ENCODE measurements around the gene EDIL3.
"Not testable (repeated sequence)": the region's sequence is repeated elsewhere in the genome, so short reads cannot be mapped to it uniquely, and the experiment has no call there.

EDIL3 gene

GRCh38 chr5:84063041-84063440 is 321.6 kb downstream of the EDIL3 start:
- no peak for DNase-seq (ENCODE audit: low read depth)

GRCh38 chr5:84059672-84060071 is 325.0 kb downstream of the EDIL3 start:
- DNase-seq (ENCODE audit: low read depth): no peak

- DNase-seq (ENCODE audit: low read depth): no peak
Measured at GRCh38 chr5:84058561-84058960, 326.1 kb downstream of the EDIL3 start.

GRCh38 chr5:84057211-84057610 is 327.5 kb downstream of the EDIL3 start:
- no peak for DNase-seq (ENCODE audit: low read depth)

- no peak for DNase-seq (ENCODE audit: low read depth)
Measured at GRCh38 chr5:84045964-84046363, 338.7 kb downstream of the EDIL3 start.

- no peak for DNase-seq (ENCODE audit: low read depth)
Measured at GRCh38 chr5:84036842-84037241, 347.8 kb downstream of the EDIL3 start.

- DNase-seq (ENCODE audit: low read depth): no peak
Measured at GRCh38 chr5:84032324-84032723, 352.4 kb downstream of the EDIL3 start.

- no peak for DNase-seq (ENCODE audit: low read depth)
Measured at GRCh38 chr5:84028093-84028492, 356.6 kb downstream of the EDIL3 start.

GRCh38 chr5:84018521-84018920 is 366.2 kb downstream of the EDIL3 start:
- not testable (repeated sequence) for DNase-seq (ENCODE audit: low read depth)

GRCh38 chr5:84017523-84018172 is 367.0 kb downstream of the EDIL3 start:
- DNase-seq (ENCODE audit: low read depth): no peak

GRCh38 chr5:84016085-84016484 is 368.6 kb downstream of the EDIL3 start:
- no peak for DNase-seq (ENCODE audit: low read depth)

- no peak for DNase-seq (ENCODE audit: low read depth)
Measured at GRCh38 chr5:84014966-84015365, 369.7 kb downstream of the EDIL3 start.

- no peak for DNase-seq (ENCODE audit: low read depth)
Measured at GRCh38 chr5:83993803-83994202, 390.9 kb downstream of the EDIL3 start.

- DNase-seq (ENCODE audit: low read depth): no peak
Measured at GRCh38 chr5:83991566-83992224, 393.0 kb downstream of the EDIL3 start.

GRCh38 chr5:83988293-83988685 is 396.4 kb downstream of the EDIL3 start:
- DNase-seq (ENCODE audit: low read depth): no peak

- DNase-seq (ENCODE audit: low read depth): no peak
Measured at GRCh38 chr5:83987513-83988292, 397.0 kb downstream of the EDIL3 start.

- DNase-seq (ENCODE audit: low read depth): no peak
Measured at GRCh38 chr5:83983852-83984251, 400.8 kb downstream of the EDIL3 start.

GRCh38 chr5:83973925-83974815 is 410.5 kb downstream of the EDIL3 start:
- DNase-seq (ENCODE audit: low read depth): no peak

GRCh38 chr5:83972909-83973308 is 411.8 kb downstream of the EDIL3 start:
- no peak for DNase-seq (ENCODE audit: low read depth)

GRCh38 chr5:83972236-83972635 is 412.4 kb downstream of the EDIL3 start:
- DNase-seq (ENCODE audit: low read depth): no peak

GRCh38 chr5:83967417-83967816 is 417.3 kb downstream of the EDIL3 start:
- no peak for DNase-seq (ENCODE audit: low read depth)

GRCh38 chr5:83965441-83965840 is 419.2 kb downstream of the EDIL3 start:
- no peak for DNase-seq (ENCODE audit: low read depth)

Measured in stimulated activated CD8-positive, alpha-beta memory T cell treated with anti-CD3 and anti-CD28 coated beads, Interleukin-4, amount 100 ng/mL, for 24 hours (primary cell).